Panc1 (cell line): Measurements from ENCODE around the gene CYP26C1. TPM values are rescaled to one million over a fixed set of nuclear protein-coding genes. Genes with fewer than 3 reads are reported as not detected.

Source experiments
- ATAC-seq: fragments of 200-7000 bp; cut with Tn5 transposase; 2 replicates; pipeline ENCODE4 v1.9.1; 2020; ENCODE audit warnings: mild to moderate bottlenecking, moderate library complexity
- Bru-seq: library from RNA; stranded (reverse); fragments of 400-500 nt; gene quantifications from one replicate; lab custom pipeline; 2021; lab: Mats Ljungman, UMichigan
- BruChase-seq, 2 experiments: library from RNA; stranded (reverse); fragments of 400-500 nt; gene quantifications; one replicate each; lab custom pipeline; 2021; lab: Mats Ljungman, UMichigan
- BruUV-seq: library from RNA; stranded (reverse); fragments of 400-500 nt; replicated peaks from 2 replicates; lab custom pipeline; 2021; lab: Mats Ljungman, UMichigan
- CTCF ChIA-PET: fragments of 300-600 bp; sonication (Branson Sonifier 250); formaldehyde crosslinking; loops from one replicate; lab custom pipeline; 2022; ENCODE audit warnings: antibody characterized with exemption; lab: Charles Lee
- POLR2A ChIA-PET: fragments of 300-600 bp; sonication (Branson Sonifier 250); formaldehyde crosslinking; loops from one replicate; lab custom pipeline; 2022; ENCODE audit warnings: antibody characterized with exemption; lab: Charles Lee
- DNase-seq: peaks from one replicate; pipeline ENCODE4 v3.0.0-alpha.2; 2010; ENCODE audit warnings: low read depth, low spot score
- H3K27ac ChIP-seq: 2 replicates; pipeline ENCODE4 v1.5.1; 2011; ENCODE audit warnings: mild to moderate bottlenecking, low read length, inconsistent platforms
- H3K27me3 ChIP-seq: fragments of 200-500 bp; sonication (Bioruptor generic); 2 replicates; pipeline ENCODE4 v1.6.0; 2014; ENCODE audit warnings: low read length, inconsistent platforms; ENCODE audit not compliant: control insufficient read depth, insufficient read depth
- H3K36me3 ChIP-seq: fragments of 200-500 bp; sonication (Bioruptor generic); 2 replicates; pipeline ENCODE4 v1.5.1; 2014; ENCODE audit warnings: inconsistent platforms, mild to moderate bottlenecking, low read length, moderate library complexity; ENCODE audit not compliant: control insufficient read depth, insufficient read depth
- H3K4me1 ChIP-seq: 2 replicates; pipeline ENCODE4 v1.5.1; 2011; ENCODE audit warnings: inconsistent platforms, mild to moderate bottlenecking, low read length, moderate library complexity; ENCODE audit not compliant: control insufficient read depth, insufficient read depth
- H3K4me3 ChIP-seq, 2 experiments: 2 replicates each; pipeline ENCODE4 v1.5.1; 2011 to 2012; ENCODE audit warnings: low read depth in 2 of 2, low read length in 2 of 2, mild to moderate bottlenecking in 2 of 2, inconsistent platforms in 1 of 2, moderate library complexity in 1 of 2
- H3K9me3 ChIP-seq: fragments of 200-500 bp; sonication (Bioruptor generic); 2 replicates; pipeline ENCODE4 v1.5.1; 2014; ENCODE audit warnings: low read depth, mild to moderate bottlenecking, inconsistent platforms, low read length, moderate library complexity; ENCODE audit not compliant: control insufficient read depth, insufficient read depth
- CTCF ChIP-seq: fragments of 450-650 bp; IDR thresholded peaks from 2 replicates; pipeline ENCODE4 v1.5.1; 2017; ENCODE audit warnings: mild to moderate bottlenecking
- POLR2AphosphoS5 ChIP-seq: IDR thresholded peaks from 2 replicates; pipeline ENCODE4 v1.6.1; 2012; ENCODE audit warnings: mild to moderate bottlenecking, low read depth, low read length, moderate library complexity
- REST ChIP-seq, 2 experiments: IDR thresholded peaks; 2 replicates each; pipeline ENCODE4 v1.6.1; 2011 to 2012; ENCODE audit warnings: low read depth in 2 of 2, control low read depth in 1 of 2, low read length in 1 of 2, mild to moderate bottlenecking in 1 of 2, moderate library complexity in 1 of 2; ENCODE audit not compliant: insufficient read depth in 1 of 2
- SIN3A ChIP-seq: IDR thresholded peaks from 2 replicates; pipeline ENCODE4 v1.6.1; 2012; ENCODE audit warnings: low read depth, mild to moderate bottlenecking, low read length, moderate library complexity, borderline replicate concordance; ENCODE audit not compliant: insufficient read depth
- TCF7L2 ChIP-seq: IDR thresholded peaks from 2 replicates; pipeline ENCODE4 v1.6.1; 2011; ENCODE audit warnings: mild to moderate bottlenecking, low read depth, low read length, inconsistent platforms
- in situ Hi-C: cut with HindIII; loops from 2 replicates; pipeline ENCODE4 v1.10.0; 2016; ENCODE audit warnings: low sequenced_read_pairs, low pct_unique_long_range_greater_than_20kb
- intact Hi-C: fragments of 100-400 bp; cut with micrococcal nuclease; formaldehyde crosslinking; loops from one replicate; pipeline ENCODE4 v1.10.0; 2022; ENCODE audit not compliant: unreplicated experiment
- long read RNA-seq: library from polyadenylated mRNA; unstranded; transcript quantifications from one replicate; pipeline ENCODE4 v2.0.0, GENCODE V29; 2021; ENCODE audit not compliant: unreplicated experiment
- polyA plus RNA-seq: library from polyadenylated mRNA; unstranded; fragments of >200 nt; gene quantifications from one replicate; pipeline ENCODE4 v1.2.1, GENCODE V29; 2012; ENCODE audit warnings: missing spikeins; ENCODE audit not compliant: insufficient read length
- total RNA-seq: library from RNA; stranded (reverse); gene quantifications from one replicate; pipeline ENCODE4 v1.2.1, GENCODE V29; 2021; ENCODE audit not compliant: unreplicated experiment

CYP26C1 gene
- total RNA-seq (1.1 TPM), Bru-seq, nascent RNA (percentile 43 among the genes with signal in this experiment), BruChase-seq, experiment 1, labeled RNA remaining after a 2-hour chase (percentile 40 among the genes with signal in this experiment), BruChase-seq, experiment 2, labeled RNA remaining after a 6-hour chase (percentile 39 among the genes with signal in this experiment)
- polyA plus RNA-seq, result 2.7 TPM
- long read RNA-seq, partial matches to known transcripts, result 2 of 2 reads
- long read RNA-seq, other reads (novel, unspliced or antisense), result 0 of 2 reads

GRCh38 chr10:93059975-93060886 lies at the start of gene CYP26C1:
Gene CYP26C1 (plus strand): TSS chr10:93060798. CDS start chr10:93061264, 466 bp downstream.
- in situ Hi-C loops, result no loop called here
- no peak for ATAC-seq
- Histone ChIP-seq H3K4me1 (peaks cover 5% of the 10 kb centered on the region; the same call in 1 of the 2 replicates), H3K27me3 (peaks cover 3% of the 10 kb centered on the region; the same call in 1 of the 2 replicates), H3K9me3 (no peaks in the 10 kb centered on the region), H3K4me3 (peak within 1 kb of the TSS in 1 of 2 experiments; percentile 73; a peak in 1 of 4 replicates), H3K27ac (no peak within 1 kb of the TSS), H3K36me3 (0 out of 2 replicates have a peak, but pooled peaks cover 2% of the 10 kb centered on the region)
- ChIA-PET CTCF (no interaction called here), POLR2A (no interaction called here)
- BruUV-seq, result no TSS peak
- intact Hi-C loops, result no loop called here
- no peak for DNase-seq
- TF ChIP-seq POLR2AphosphoS5 (no peak), SIN3A (no peak), REST (IDR thresholded peaks at IDR 0.05; ENCODE audit: insufficient read depth in 1 of 2, low read depth in 2 of 2, low read length in 1 of 2) (no peak)

- BruUV-seq, result no TSS peak
Measured at GRCh38 chr10:93015722-93016121, 44.9 kb upstream of the CYP26C1 start.

More at GRCh38 chr10:93015722-93016121, 44.9 kb upstream of the CYP26C1 start:
- no peak overlapping the region for H3K4me3 ChIP-seq
- H3K36me3 ChIP-seq, result no peaks in the 10 kb centered on the region
- H3K9me3 ChIP-seq, result no peaks in the 10 kb centered on the region
- H3K27ac ChIP-seq, result no peak overlapping the region
- in situ Hi-C loops (no loop called here), intact Hi-C loops (no loop called here)
- ATAC-seq, result no peak
- no peak for DNase-seq
- no peaks in the 10 kb centered on the region for H3K27me3 ChIP-seq
- ChIA-PET POLR2A (no interaction called here), CTCF (no interaction called here)
- TF ChIP-seq CTCF (no peak), POLR2AphosphoS5 (no peak), REST (IDR thresholded peaks at IDR 0.05; ENCODE audit: insufficient read depth in 1 of 2, low read depth in 2 of 2, low read length in 1 of 2) (no peak), TCF7L2 (no peak), SIN3A (no peak)
- H3K4me1 ChIP-seq, result no peaks in the 10 kb centered on the region
